Daoy (cell line): Measurements from ENCODE around the gene A2M. TPM values are rescaled to one million over a fixed set of nuclear protein-coding genes. Genes with fewer than 3 reads are reported as not detected.

Experiments used
- DNase-seq: peaks from one replicate; pipeline ENCODE4 v3.0.0-alpha.2; 2015; ENCODE audit warnings: low read depth
- total RNA-seq: library from RNA; depleted of rRNA; stranded (reverse); fragments of >200 nt; shearing (Covaris generic); gene quantifications from 2 replicates; pipeline ENCODE4 v1.2.3, GENCODE V29; 2014; rRNA removed

A2M gene
- total RNA-seq, 1 experiment from 2014 or later: not detected

GRCh38 chr12:9040484-9041186, 75.1 kb downstream of the A2M start:
- no peak for DNase-seq

GRCh38 chr12:9039397-9039977, 76.2 kb downstream of the A2M start:
- peak; percentile 2 for DNase-seq

- DNase-seq: no peak
Measured at GRCh38 chr12:9037431-9037830, 78.3 kb downstream of the A2M start.

- DNase-seq: no peak
Measured at GRCh38 chr12:9036227-9036626, 79.5 kb downstream of the A2M start.

- no peak for DNase-seq
Measured at GRCh38 chr12:9034095-9034494, 81.6 kb downstream of the A2M start.

GRCh38 chr12:9033265-9033887, 82.3 kb downstream of the A2M start:
- no peak for DNase-seq

GRCh38 chr12:9032202-9032964, 83.3 kb downstream of the A2M start:
- no peak for DNase-seq

GRCh38 chr12:9030776-9031175, 84.9 kb downstream of the A2M start:
- DNase-seq: no peak

- DNase-seq: no peak
Measured at GRCh38 chr12:9027161-9028059, 88.3 kb downstream of the A2M start.

GRCh38 chr12:9024512-9024911, 91.2 kb downstream of the A2M start:
- no peak for DNase-seq

GRCh38 chr12:9022592-9022991, 93.1 kb downstream of the A2M start:
- DNase-seq: no peak

Other genes starting within 250 kb of the A2M start
- gene PHC1, start 201.4 kb downstream of the A2M start, total RNA-seq: 11.3 and 24.4 TPM in 2 replicates
- gene M6PR, start 166.3 kb downstream of the A2M start, total RNA-seq: 87.9 and 97.9 TPM in 2 replicates
- 0.12 and 0.69 TPM in 2 replicates for gene KLRG1, start 126.4 kb downstream of the A2M start, total RNA-seq
- gene PZP, start 92.5 kb upstream of the A2M start, total RNA-seq: not detected in 2 replicates